Keratinocyte (primary cell): ENCODE results near the gene OR2C3. TPM values are rescaled to one million over a fixed set of nuclear protein-coding genes. Genes with fewer than 3 reads are reported as not detected.
"Not testable (repeated sequence)": the region's sequence is repeated elsewhere in the genome, so short reads cannot be mapped to it uniquely, and the experiment has no call there.

Experiments
- DNase-seq: peaks from one replicate; pipeline ENCODE4 v3.0.0-alpha.2; 2011; ENCODE audit warnings: low read depth, missing footprints, low spot score
- FAIRE-seq: peaks from 2 replicates; lab custom pipeline; 2011; peaks lifted over from hg19 to GRCh38; lab: Jason Lieb, UNC
- H2AFZ ChIP-seq: 2 replicates; pipeline ENCODE4 v1.6.0; 2012; ENCODE audit warnings: low read length, control low read depth, inconsistent platforms; ENCODE audit not compliant: control insufficient read depth
- H3K27ac ChIP-seq: 2 replicates; pipeline ENCODE4 v1.5.1; 2011; ENCODE audit warnings: low read length; ENCODE audit not compliant: control insufficient read depth, insufficient read depth
- H3K27me3 ChIP-seq: 3 replicates; pipeline ENCODE4 v1.6.0; 2011; ENCODE audit warnings: low read length; ENCODE audit not compliant: control insufficient read depth, insufficient read depth; ENCODE audit errors: extremely low read depth
- H3K36me3 ChIP-seq, 2 experiments: 2 replicates in 1 of 2; 3 replicates in 1 of 2; pipeline ENCODE4 v1.5.1; 2011; ENCODE audit warnings: low read length in 2 of 2, mild to moderate bottlenecking in 1 of 2; ENCODE audit not compliant: control insufficient read depth in 2 of 2, insufficient read depth in 2 of 2; ENCODE audit errors: extremely low read depth in 1 of 2
- H3K4me1 ChIP-seq: 3 replicates; pipeline ENCODE4 v1.5.1; 2011; ENCODE audit warnings: low read length; ENCODE audit not compliant: control insufficient read depth, insufficient read depth; ENCODE audit errors: extremely low read depth
- H3K4me2 ChIP-seq: 3 replicates; pipeline ENCODE4 v1.6.0; 2011; ENCODE audit warnings: low read depth, low read length; ENCODE audit not compliant: control insufficient read depth, insufficient read depth; ENCODE audit errors: extremely low read depth
- H3K4me3 ChIP-seq, 3 experiments: fragments of 200-600 bp in 1 of 3; sonication (generic) in 1 of 3; 2 replicates in 2 of 3; 3 replicates in 1 of 3; pipeline ENCODE4 v1.5.1; 2011 to 2016; ENCODE audit warnings: low read length in 3 of 3, mild to moderate bottlenecking in 3 of 3, control low read depth in 2 of 3, inconsistent platforms in 1 of 3, low read depth in 1 of 3, mixed read lengths in 1 of 3, mixed run types in 1 of 3, moderate library complexity in 1 of 3; ENCODE audit not compliant: control insufficient read depth in 2 of 3, insufficient read depth in 2 of 3; ENCODE audit errors: extremely low read depth in 1 of 3
- H3K79me2 ChIP-seq: 2 replicates; pipeline ENCODE4 v1.6.0; 2012; ENCODE audit warnings: low read length; ENCODE audit not compliant: control insufficient read depth, insufficient read depth
- H3K9ac ChIP-seq: 3 replicates; pipeline ENCODE4 v1.6.0; 2011; ENCODE audit warnings: low read length; ENCODE audit not compliant: control insufficient read depth, insufficient read depth; ENCODE audit errors: extremely low read depth
- H3K9me1 ChIP-seq: 3 replicates; pipeline ENCODE4 v1.6.0; 2011; ENCODE audit warnings: low read length; ENCODE audit not compliant: control insufficient read depth, insufficient read depth; ENCODE audit errors: extremely low read depth
- H3K9me3 ChIP-seq: 2 replicates; pipeline ENCODE4 v1.5.1; 2012; ENCODE audit warnings: low read depth, low read length; ENCODE audit not compliant: control insufficient read depth
- H4K20me1 ChIP-seq: 3 replicates; pipeline ENCODE4 v1.6.0; 2011; ENCODE audit warnings: low read length; ENCODE audit not compliant: control insufficient read depth, insufficient read depth; ENCODE audit errors: extremely low read depth
- EZH2 ChIP-seq: IDR thresholded peaks from one replicate; pipeline ENCODE4 v1.6.1; 2012; ENCODE audit warnings: inconsistent platforms, mild to moderate bottlenecking, low read length, moderate library complexity
- dilution Hi-C: fragments of 300-500 bp; cut with MboI; formaldehyde crosslinking; loops from one replicate; pipeline ENCODE4 v1.7.0; 2020; ENCODE audit warnings: low sequenced_read_pairs; ENCODE audit not compliant: extremely low pct_ligation_motif_present
- polyA plus RNA-seq, 5 experiments: library from polyadenylated mRNA; depleted of rRNA in 3 of 5; stranded (reverse) in 3 of 5; stranded (forward) in 1 of 5; unstranded in 1 of 5; fragments of >200 nt; gene quantifications; 1 replicate in 1 of 5; 2 replicates in 3 of 5; 3 replicates in 1 of 5; pipeline versions ENCODE4 v1.2.1 to v1.2.3, GENCODE V29; 2011 to 2012; ENCODE audit warnings: missing spikeins in 2 of 5, low read depth in 1 of 5, low replicate concordance in 1 of 5
- TF ChIP-seq, protein P1 (sequence below), 3 experiments: IDR thresholded peaks in 1 of 3; conservative IDR thresholded peaks in 1 of 3; optimal IDR thresholded peaks in 1 of 3; 2 replicates in 2 of 3; 3 replicates in 1 of 3; pipeline versions ENCODE3 to v1.5.1; 2011; ENCODE audit warnings: low read length in 3 of 3, mild to moderate bottlenecking in 3 of 3, moderate library complexity in 2 of 3, control low read depth in 1 of 3, inconsistent platforms in 1 of 3; ENCODE audit not compliant: insufficient read depth in 2 of 3; ENCODE audit errors: extremely low read depth in 1 of 3

OR2C3 gene
- polyA plus RNA-seq, 1 donor (not counting 4 experiments of a cell fraction or from before 2014, with no cell fraction given) = not detected

DNA sequence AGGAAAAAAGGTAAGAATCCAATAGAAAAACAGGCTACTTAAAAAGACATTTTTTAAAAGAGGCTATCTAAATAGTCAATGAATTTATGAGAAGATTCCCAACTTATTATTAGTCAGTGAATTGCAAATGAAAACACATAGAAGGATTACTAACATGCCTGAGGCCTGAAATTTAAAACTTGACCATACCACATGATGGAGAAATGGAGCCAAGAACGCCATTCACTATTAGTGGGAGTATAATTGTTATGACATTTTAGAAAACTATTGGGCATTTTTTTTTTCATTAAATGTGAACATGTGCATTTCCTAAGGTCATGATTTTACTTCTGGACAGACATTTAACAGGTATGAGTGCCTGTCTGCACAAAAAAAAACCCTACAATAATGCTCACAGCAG lies 53.5 kb downstream of the OR2C3 start:
- no peak overlapping the region for H3K4me2 ChIP-seq
- H2AFZ ChIP-seq = no peak overlapping the region
- H3K27ac ChIP-seq = no peak overlapping the region

GRCh38 chr1:247476328-247477058 lies 59.7 kb downstream of the OR2C3 start:
- H3K4me1 ChIP-seq, H3K9me1 ChIP-seq, H3K36me3 ChIP-seq, H3K9me3 ChIP-seq, H3K79me2 ChIP-seq, dilution Hi-C loops, DNase-seq, H2AFZ ChIP-seq, H3K4me2 ChIP-seq, H4K20me1 ChIP-seq, H3K4me3 ChIP-seq, H3K27ac ChIP-seq, H3K9ac ChIP-seq, H3K27me3 ChIP-seq: not testable (repeated sequence)
- peak; percentile 5 for FAIRE-seq

More for the DNA sequence above, 53.5 kb downstream of the OR2C3 start:
- Histone ChIP-seq H3K9me1 (no peaks in the 10 kb centered on the region), H3K4me1 (no peaks in the 10 kb centered on the region), H3K27me3 (no peaks in the 10 kb centered on the region), H3K36me3 (no peaks in the 10 kb centered on the region), H3K9me3 (peaks cover 2% of the 10 kb centered on the region), H3K4me3 (no peak overlapping the region), H3K79me2 (no peaks in the 10 kb centered on the region), H3K9ac (no peak overlapping the region), H4K20me1 (no peaks in the 10 kb centered on the region)
- TF ChIP-seq, protein P1, sequence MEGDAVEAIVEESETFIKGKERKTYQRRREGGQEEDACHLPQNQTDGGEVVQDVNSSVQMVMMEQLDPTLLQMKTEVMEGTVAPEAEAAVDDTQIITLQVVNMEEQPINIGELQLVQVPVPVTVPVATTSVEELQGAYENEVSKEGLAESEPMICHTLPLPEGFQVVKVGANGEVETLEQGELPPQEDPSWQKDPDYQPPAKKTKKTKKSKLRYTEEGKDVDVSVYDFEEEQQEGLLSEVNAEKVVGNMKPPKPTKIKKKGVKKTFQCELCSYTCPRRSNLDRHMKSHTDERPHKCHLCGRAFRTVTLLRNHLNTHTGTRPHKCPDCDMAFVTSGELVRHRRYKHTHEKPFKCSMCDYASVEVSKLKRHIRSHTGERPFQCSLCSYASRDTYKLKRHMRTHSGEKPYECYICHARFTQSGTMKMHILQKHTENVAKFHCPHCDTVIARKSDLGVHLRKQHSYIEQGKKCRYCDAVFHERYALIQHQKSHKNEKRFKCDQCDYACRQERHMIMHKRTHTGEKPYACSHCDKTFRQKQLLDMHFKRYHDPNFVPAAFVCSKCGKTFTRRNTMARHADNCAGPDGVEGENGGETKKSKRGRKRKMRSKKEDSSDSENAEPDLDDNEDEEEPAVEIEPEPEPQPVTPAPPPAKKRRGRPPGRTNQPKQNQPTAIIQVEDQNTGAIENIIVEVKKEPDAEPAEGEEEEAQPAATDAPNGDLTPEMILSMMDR (optimal IDR thresholded peaks at IDR 0.05 in 1 of 3, IDR thresholded peaks at IDR 0.05 in 1 of 3, conservative IDR thresholded peaks at IDR 0.05 in 1 of 3; ENCODE audit: extremely low read depth in 1 of 3, insufficient read depth in 2 of 3, low read length in 3 of 3) = no peak
- dilution Hi-C loops = no loop called here
- FAIRE-seq (no peak), DNase-seq (no peak)

GRCh38 chr1:247475793-247476192 lies 60.4 kb downstream of the OR2C3 start:
- Histone ChIP-seq H3K9me3 (peaks cover 2% of the 10 kb centered on the region), H3K4me2 (no peak overlapping the region), H3K9ac (no peak overlapping the region), H3K27me3 (no peaks in the 10 kb centered on the region), H3K36me3 (no peaks in the 10 kb centered on the region), H4K20me1 (no peaks in the 10 kb centered on the region), H3K4me3 (no peak overlapping the region), H3K27ac (no peak overlapping the region), H3K4me1 (no peaks in the 10 kb centered on the region), H3K79me2 (no peaks in the 10 kb centered on the region), H2AFZ (no peak overlapping the region), H3K9me1 (no peaks in the 10 kb centered on the region)
- TF ChIP-seq EZH2 = no peak
- TF ChIP-seq, protein P1 (optimal IDR thresholded peaks at IDR 0.05 in 1 of 3, IDR thresholded peaks at IDR 0.05 in 1 of 3, conservative IDR thresholded peaks at IDR 0.05 in 1 of 3; ENCODE audit: extremely low read depth in 1 of 3, insufficient read depth in 2 of 3, low read length in 3 of 3) = no peak
- dilution Hi-C loops = no loop called here
- FAIRE-seq (no peak), DNase-seq (no peak)
